ENCODE data around the gene WDR27.
"Not testable (repeated sequence)": the region's sequence is repeated elsewhere in the genome, so short reads cannot be mapped to it uniquely, and the experiment has no call there.

WDR27 gene

DNA sequence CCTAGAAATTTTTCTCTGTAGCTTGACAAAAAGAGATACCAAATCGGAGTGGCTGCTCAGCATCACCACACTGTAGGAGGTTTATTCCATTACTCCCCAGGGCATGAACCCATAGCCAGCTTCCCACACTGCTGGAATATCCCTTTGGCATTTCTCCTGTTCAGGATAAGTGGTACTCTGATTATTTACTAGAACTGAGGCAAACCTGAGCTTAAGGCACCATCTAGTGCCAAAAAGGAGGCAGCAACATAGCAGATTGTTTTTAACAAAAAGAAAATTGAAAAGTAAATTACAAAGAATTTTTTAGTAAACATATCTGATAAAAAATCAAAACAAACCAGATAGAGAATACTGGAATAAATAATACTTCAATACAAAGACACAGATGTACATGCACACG lies 181.7 kb downstream of the WDR27 start:
- DNase-seq (ENCODE audit: low spot score) = no peak

DNA sequence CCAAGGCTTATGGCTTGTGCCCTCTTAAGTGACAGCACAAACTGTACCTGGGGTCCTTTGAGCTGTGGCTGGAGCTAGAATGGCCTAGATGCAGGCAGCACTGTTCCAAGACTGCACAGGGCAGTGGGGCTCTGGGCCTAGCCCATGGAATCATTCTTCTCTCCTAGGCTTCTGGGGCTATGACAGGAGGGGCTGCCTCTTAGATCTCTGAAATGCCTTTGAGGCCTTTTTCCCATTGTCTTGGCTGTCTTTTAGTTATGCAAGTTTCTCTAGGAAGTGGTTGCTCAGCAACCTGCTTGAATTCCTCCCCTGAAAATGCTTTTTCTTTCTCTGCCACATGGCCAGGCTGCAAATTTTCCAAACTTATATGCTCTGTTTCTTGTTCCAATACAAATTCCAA lies 183.4 kb downstream of the WDR27 start:
- DNase-seq (ENCODE audit: low spot score) = no peak

DNA sequence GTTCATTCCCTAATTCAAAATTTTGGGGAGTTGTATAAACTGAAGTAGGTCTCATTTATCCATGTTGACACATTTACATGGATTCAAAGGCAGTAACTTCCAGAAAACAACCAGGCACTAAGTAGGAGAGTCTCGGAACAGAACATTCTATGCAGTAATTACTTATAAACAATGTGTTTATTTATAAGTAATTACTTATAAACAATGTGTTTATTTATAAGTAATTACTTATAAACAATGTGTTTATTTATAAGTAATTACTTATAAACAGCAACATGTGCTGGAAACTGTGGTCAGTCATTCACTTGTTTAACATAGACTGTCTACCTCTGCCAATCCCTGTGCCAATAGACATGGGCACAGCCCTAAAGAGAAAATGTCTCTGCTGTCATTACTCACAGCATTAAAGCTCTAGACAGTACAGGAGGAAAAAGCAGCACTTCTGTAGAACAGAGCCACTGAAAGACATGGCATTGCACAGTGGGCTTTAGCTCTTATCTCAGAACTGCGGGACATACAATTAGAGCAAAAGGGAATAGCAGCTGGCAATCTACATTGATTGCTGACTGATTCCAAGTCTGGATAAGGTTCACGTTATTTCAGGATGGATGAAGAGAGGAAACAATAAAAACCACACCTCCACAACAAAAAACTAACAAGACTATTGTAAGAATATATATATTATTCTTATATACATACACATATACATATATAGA lies 188.2 kb downstream of the WDR27 start:
- DNase-seq (ENCODE audit: low spot score) = no peak

DNA sequence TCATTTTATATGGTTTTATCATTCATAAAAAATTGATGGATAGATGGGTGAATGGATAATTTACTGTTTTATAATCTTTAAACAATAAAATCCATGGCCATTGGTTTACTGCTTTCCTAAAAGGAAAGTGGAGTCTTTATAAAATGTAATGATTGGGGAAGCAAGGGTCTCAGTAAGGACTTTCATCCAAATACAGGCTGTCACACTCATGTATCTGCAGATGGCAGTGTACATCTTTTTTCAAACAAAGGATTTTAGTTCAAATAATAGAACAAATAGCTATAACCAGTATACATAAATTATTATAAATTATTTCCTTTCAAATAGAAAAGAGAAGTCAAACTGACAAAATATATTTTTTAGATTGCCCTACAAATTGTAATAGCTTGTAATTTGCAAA lies 190.0 kb downstream of the WDR27 start:
- DNase-seq (ENCODE audit: low spot score) = not testable (repeated sequence)

DNA sequence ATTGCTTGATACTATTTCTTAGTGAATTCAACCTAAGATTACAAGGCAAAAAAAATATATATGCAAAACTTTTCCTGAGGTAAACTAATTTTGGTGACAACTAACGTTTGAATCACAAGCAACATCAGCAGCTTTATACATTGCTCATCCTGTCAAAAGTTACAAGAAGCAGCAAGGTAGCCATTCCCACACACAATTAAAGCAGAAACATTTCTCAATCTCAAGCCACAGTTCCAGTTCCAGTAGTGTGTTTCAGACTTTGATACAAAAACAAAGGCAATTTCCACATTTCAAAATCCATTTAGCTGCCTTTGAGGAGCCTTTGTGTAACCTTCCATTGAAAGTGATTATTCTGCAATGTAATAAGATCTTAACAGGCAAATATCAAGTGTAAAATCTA lies 191.0 kb downstream of the WDR27 start:
- no peak for DNase-seq (ENCODE audit: low spot score)

DNA sequence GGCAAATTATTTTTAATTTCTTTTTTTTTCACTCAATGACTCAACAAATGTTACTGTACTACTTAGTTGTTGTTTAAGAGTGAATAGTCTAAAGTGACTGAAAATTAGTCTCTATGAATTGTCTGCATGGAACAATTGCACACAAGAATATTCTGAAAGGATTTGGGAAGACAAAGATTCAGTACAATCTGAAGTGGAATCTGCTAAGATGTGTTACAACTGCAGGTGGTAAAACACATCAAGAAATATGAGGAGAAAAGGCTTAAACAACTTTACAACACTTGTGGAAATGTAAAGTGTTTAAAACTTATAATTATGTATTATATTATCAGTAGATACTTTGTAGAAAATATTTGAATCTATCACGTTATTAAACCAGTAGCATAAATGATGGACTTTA lies 193.4 kb downstream of the WDR27 start:
- DNase-seq (ENCODE audit: low spot score) = no peak

DNA sequence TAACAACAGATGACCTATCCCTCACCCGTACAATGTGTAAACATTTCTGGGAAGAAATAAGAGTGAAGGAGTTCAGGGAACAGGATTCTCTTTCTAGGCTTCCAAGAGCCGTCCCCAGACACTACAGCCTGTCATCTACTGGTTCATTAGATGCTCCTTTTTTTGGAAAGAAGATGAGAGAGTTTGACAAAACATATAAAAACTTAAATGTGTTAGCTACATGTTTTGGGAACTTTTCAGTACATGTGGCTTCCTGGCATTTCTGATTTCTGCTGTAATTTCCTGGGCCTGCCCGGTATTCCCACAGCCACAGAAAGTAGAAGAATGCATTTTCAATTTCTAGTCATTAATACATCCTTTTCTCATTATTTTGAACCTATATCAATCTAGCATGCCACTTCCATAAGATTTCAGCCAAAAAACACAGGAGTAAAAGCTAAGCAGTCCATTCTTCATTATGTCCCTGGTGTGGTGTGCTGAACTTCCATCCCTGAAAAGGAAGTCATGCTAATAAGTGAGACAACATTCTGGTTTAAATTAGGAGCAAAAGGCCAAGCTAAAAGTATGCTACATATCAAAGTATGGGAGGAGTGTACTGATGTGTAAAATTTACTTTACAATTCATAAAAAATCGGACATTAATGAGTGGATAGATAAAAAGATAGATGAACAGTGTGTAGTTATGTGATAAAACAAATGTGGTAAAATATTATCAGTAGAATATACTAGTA lies 198.2 kb downstream of the WDR27 start:
- DNase-seq (ENCODE audit: low spot score) = no peak

DNA sequence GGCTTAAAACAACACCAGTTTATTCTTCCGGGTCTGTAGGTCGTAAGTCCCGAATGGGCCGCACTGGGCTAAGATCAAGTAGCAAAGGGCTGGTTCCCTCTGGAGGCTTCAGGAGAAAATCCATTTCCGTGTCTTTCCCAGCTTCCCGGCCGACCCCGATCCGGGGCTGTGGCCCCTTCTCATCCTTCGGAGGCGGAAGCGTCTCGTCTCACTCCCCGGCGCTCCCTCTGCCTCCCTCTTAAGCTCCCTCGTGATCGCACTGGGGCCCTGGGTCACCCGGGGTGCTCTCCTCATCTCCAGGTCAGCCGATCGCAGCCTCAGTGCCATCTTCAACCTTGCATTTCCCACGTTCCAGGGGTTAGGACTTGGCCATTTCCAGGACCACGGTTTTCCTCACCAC lies 199.4 kb downstream of the WDR27 start:
- DNase-seq (ENCODE audit: low spot score) = no peak

DNA sequence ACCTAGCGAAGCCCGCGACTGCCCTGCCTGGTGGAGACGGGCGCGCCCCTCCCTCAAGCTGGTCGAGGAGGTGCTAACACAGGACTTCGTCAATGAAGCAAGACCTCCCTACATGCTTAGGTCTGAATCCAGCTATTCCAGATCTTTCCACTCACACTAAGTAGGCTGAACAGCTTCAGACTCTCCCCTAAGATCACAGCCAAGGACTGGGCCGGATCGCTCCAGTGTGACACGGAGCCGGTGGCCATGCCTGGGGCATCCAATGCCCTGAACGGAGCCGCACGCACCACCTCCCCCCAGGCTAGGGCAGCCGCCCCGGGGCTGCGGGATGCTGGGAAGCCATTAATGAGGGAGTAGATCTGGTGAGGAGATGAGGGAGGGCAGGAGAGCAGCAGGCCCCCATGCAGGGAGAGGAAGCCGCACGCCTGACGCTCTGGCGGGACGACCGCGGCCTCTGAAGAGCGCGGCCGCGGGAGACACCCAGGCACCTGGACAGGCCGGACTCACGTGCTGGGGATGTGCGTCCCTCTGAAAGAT lies 200.0 kb downstream of the WDR27 start:
- DNase-seq (ENCODE audit: low spot score) = no peak

DNA sequence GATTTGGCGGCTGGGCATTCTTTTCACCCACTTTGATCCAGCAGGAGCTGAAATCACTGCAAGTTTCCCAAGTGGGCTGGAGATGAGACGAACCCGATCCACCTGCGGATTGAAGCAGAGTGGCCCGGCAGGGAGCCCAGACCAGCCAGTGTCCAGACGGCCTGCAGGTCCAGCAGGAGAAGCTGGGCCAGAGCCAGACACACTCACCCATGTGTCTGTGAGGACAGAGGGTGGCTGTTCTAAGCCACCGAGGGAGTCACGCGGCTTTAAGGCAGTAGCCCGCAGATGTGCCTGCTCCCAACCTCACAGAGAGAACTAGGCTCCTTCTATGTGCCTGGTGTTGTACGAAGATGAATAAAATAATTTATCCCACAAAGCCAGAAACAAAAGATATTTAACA lies 200.7 kb downstream of the WDR27 start:
- DNase-seq (ENCODE audit: low spot score) = no peak

DNA sequence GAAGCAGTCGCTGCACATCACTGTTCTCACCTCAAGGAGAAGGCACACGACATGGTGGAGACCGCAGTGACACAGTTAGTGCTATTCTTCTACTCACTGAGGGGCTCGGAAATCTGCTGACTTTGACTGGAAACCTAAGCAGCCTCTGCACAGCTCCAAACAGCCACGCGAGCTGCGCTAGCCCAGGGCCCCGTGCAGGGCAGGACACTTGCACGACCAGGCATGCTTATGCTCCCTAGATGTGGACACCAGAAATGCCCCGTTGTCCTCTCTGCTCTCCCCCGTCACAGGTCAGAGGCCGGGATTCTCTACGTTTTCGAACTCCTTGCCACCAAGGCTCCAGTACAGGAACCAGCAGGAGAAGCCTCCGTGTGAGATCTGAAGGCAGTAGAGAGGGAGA lies 201.1 kb downstream of the WDR27 start:
- no peak for DNase-seq (ENCODE audit: low spot score)

DNA sequence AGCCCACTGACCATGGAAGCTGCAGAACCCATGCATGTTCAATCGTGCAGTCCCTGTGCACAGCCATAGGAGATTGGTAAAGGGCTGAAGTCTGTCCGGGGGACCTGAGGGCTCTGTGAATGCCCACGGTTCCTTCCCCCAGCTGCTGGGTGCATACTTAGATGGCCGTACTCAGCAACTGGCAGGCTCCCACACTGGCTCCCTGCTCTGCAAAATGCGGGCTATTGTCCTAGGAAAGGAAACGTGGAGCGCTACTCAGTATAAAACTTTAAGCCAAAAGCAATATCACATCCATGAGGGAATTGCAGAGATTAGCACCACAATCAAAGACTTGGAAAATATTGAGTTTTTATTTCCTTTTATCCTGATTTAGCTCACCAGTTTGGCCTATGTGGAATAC lies 202.0 kb downstream of the WDR27 start:
- no peak for DNase-seq (ENCODE audit: low spot score)

DNA sequence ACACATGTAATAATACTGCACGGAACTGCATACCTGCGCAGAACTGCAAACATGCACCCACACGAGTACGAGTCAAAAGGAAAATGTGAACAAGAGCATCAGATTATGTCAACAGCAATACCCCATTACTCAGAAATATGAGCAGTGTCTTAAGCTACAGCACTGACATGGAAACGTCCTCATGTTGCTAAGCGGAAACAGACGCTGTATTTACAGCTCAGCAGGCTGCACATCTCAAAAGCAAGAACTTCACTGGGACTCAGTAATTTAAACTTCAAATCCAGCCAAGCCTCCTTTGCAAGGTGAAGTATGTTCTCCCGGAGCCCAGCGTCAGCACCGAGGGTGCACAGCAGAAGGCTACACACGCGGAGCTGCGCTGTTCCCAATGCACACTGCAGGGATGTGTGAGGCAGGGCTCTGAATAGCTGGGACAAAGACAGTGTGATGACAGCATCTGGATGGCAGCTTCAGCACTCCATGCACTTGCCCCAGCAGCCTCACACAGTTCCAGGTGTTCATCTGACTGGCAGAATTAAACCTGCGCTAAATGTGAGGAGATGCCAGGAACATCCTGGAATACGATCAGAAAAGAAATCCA lies 202.8 kb downstream of the WDR27 start:
- no peak for DNase-seq (ENCODE audit: low spot score)

DNA sequence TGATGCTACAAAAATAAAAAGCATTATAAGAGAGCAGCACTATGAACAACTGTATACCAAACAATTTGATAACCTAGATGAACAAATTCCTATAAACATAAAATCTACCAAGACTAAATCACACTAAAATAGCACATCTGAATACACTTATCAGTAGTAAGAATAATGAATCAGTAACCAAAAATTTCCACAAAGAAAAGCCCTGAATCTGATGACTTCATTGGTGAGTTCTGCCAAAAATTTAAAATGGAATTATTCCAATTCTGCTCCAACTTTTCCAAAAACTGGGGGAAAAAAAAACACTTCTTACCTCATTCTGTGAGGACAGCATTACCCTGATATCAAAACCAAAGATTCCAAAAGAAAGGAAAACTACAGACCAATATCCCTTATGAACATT lies 206.2 kb downstream of the WDR27 start:
- DNase-seq (ENCODE audit: low spot score) = no peak

DNA sequence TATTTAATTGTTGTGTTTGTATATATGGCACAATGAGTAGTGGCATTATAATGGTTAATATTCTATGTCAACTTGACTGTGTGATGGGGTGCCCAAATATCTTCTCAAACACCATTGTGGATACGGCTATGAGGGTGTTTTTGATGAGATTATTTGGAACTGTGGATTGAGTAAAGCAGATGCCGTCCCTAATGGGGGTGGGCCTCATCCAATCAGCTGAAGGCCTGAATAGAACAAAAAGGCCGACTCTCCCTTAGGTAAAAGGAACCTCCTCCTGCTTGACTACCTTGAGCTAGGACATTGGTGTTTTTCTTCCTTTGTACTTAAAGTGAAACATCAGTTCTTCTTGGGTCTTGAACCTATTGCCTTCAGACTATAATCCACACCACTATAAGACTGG lies 207.8 kb downstream of the WDR27 start:
- no peak for DNase-seq (ENCODE audit: low spot score)

DNA sequence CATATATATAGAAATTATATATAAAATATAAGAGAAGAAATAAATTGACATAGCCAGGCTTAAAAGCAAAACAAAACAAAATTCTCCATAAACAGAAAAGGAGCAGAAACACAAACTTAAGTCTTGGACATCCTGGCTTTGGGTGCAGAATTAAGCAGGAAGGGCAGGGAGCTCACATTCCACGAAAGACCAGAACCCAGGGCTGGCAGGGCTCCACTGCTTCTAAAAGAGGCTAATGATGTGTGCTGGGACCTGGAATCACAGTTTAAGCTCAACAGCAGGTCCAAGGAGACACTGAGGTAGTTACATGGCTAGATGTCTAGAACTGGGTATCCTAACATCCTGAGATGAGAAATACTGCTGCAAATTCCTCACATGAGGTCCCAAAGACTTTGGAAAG lies 210.3 kb downstream of the WDR27 start:
- no peak for DNase-seq (ENCODE audit: low spot score)

DNA sequence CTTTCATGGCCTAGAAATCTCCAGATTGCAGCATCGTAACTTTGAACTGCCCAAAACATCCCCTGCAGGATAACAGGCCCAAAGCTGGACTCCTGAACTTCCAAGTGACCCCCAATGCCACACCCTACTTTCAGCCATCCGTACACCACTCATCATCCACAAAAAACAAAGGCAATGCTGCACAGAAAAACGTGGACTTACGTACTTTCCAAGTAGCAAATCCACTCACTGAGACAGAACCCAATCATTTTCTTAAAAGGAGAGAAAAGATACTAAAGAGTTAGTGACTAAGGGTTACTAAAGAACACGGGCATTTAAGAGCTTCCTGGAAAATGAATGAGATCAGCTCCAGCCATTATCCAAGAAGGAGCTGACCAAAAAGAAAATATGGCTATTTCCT lies 211.0 kb downstream of the WDR27 start:
- DNase-seq (ENCODE audit: low spot score) = no peak

DNA sequence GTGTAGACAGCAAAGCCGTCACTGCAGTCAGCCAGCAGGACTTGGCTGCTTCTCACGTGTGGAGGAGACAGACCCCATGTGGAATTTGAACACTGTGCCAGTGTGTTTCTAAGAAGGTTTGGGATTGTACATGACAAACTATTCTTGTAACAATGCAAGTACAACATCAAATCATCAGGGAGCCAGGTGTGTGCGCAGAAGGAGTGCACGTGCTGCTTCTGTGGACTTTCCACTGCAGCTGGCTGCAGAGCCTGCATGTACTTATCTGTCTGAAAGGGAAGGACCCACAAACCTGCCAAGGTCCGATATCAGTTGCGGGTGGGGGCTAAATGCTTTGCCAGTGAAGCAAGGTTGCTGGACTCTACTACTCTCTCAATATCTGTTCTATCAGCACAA lies 211.6 kb downstream of the WDR27 start:
- DNase-seq (ENCODE audit: low spot score) = no peak

DNA sequence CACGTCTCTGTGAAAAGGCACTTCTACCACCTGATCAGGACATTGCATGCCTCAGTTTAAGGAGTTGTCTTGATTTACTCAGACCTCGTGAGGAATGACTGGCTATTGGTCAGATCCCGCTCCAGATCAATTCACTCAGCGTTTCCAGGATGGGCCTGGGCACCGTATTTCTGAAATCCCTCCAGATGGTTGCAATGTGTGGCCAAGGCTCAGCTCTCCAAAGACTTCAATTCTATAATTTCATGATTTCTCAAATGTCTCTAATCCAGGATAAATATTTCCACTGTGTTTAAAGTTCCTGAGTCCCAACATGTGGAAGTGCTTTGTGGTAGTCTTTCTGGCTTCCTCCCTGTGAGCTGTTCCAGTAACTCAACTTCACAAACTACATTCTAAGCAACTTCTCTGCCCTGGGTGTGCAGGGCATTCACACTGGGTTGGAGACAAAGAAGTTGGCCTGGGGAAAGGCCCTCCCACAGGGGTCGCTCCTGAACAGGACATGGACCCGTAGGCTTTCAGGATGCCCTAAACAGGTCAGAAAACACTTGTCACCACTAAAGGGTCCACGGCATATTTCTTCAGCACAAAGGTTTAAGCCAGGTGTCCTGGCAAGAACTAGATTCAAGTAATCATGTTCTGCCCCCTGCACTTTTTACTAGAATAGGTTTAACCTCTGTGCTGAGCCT lies 212.1 kb downstream of the WDR27 start:
- no peak for DNase-seq (ENCODE audit: low spot score)

DNA sequence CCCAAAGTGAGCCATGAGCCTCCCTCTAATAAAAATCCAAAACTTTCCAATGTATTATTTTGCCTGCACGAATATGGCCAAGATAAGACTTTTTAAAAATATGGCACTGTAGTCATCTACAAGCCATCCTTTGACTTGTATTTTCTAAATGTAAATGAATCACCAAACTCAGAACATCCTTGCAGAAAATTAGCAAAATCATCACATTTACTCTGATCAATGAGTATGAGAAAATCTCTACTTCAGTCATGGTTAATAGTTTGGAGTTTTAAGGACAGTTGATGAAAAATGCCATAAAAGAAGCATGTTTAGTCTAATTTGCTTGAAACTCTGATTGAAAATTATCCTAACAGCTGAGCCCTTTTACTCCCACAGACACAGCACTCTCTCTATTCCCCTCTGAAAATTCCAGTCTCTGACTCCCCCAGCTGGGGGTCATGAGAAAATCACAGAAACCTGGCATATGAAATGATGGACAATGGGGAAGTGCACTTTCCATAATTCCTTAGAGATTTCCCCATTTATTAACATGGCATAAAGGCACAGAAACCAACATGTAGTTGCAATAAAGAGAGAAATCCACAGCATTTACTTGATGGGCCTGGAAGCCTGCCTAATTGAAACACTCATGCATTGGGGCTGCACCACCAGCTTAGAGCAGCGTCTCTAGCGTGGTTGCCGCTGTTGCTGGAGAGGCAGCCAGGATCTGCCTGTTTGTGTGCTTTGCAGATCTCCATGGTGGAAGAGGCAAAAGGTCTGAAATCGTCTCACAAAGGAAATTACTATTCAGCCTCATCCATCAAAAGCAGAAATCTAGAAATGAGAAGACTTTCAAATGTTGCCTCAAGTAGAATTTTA lies 214.0 kb downstream of the WDR27 start:
- no peak for DNase-seq (ENCODE audit: low spot score)

DNA sequence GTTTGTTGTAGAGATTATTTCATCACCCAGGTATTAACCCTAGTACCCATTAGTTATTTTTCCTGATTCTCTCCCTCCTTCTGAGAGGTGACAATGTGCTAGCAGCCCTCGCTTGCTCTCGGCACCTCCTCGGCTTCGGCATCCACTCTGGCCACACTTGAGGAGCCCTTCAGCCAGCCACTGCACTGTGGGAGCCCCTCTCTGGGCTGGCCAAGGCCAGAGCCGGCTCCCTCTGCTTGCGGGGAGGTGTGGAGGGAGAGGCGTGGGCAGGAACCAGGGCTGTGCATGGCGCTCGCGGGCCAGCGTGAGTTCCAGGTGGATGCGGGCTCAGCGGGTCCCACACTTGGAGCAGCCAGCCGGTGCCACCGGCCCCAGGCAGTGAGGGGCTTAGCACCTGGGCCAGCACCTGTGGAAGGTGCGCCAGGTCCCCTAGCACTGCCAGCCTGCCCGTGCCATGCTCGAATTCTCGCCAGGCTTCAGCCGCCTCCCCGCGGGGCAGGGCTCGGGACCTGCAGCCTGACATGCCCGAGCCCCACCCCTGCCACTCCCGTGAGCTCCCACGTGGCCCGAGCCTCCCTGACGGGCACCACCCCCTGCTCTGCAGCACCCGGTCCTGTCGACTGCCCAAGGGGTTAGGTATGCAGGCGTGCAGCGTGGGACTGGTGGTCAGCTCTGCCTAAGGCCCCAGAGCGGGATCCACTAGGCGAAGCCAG lies 221.9 kb downstream of the WDR27 start:
- DNase-seq (ENCODE audit: low spot score) = no peak
